Tibial nerve (tissue), 4 donors: ENCODE measurements around the gene FBXW2. TPM values are rescaled to one million over a fixed set of nuclear protein-coding genes. Genes with fewer than 3 reads are reported as not detected.

Source experiments
- DNase-seq, 2 donors: peaks; one replicate each; pipeline ENCODE4 v3.0.0-alpha.2; 2019; ENCODE audit warnings: low spot score in 2 of 2
- H3K27ac ChIP-seq, 4 donors: fragments of 200-600 bp; sonication (generic) in 3 of 4; one replicate each; pipeline ENCODE4 v1.5.1; 2017 to 2019; ENCODE audit warnings: mild to moderate bottlenecking in 1 of 4
- H3K27me3 ChIP-seq, 2 donors: fragments of 200-600 bp; sonication (generic) in 1 of 2; one replicate each; pipeline versions ENCODE4 v1.5.1 to v1.6.0; 2017 to 2019
- H3K36me3 ChIP-seq, 3 donors: fragments of 200-600 bp; sonication (generic); one replicate each; pipeline ENCODE4 v1.5.1; 2018 to 2019
- H3K4me1 ChIP-seq, 4 donors: fragments of 200-600 bp; sonication (generic) in 3 of 4; one replicate each; pipeline ENCODE4 v1.5.1; 2017 to 2019
- H3K4me3 ChIP-seq, 4 donors: fragments of 200-600 bp; sonication (generic) in 3 of 4; one replicate each; pipeline ENCODE4 v1.5.1; 2017 to 2019; ENCODE audit warnings: mild to moderate bottlenecking in 1 of 4, moderate library complexity in 1 of 4
- H3K9me3 ChIP-seq, 4 donors: fragments of 200-600 bp; sonication (generic) in 3 of 4; one replicate each; pipeline ENCODE4 v1.5.1; 2017 to 2019
- CTCF ChIP-seq, 5 experiments: fragments of 200-600 bp in 3 of 5; fragments of 450-650 bp in 2 of 5; sonication (generic) in 3 of 5; IDR thresholded peaks; one replicate each; pipeline ENCODE4 v1.5.1; 2016 to 2019; ENCODE audit warnings: antibody characterized with exemption in 5 of 5, mild to moderate bottlenecking in 3 of 5, moderate library complexity in 2 of 5
- EP300 ChIP-seq, 2 donors: sonication (generic); formaldehyde crosslinking; IDR thresholded peaks; one replicate each; pipeline ENCODE4 v1.6.1; 2017; ENCODE audit warnings: antibody characterized with exemption in 2 of 2, mild to moderate bottlenecking in 1 of 2
- POLR2A ChIP-seq, 2 donors: fragments of 450-650 bp; IDR thresholded peaks; one replicate each; pipeline ENCODE4 v1.6.1; 2017; ENCODE audit warnings: antibody characterized with exemption in 2 of 2, mild to moderate bottlenecking in 2 of 2, moderate library complexity in 2 of 2
- WGBS, 2 donors: methylation state at CpG; one replicate each; pipeline ENCODE4 v1.1.5; 2018; 5-methylcytosine and 5-hydroxymethylcytosine counted together
- total RNA-seq, 4 donors: library from RNA; depleted of rRNA; stranded (reverse); fragments of >200 nt; gene quantifications; one replicate each; pipeline ENCODE4 v1.1.0, GENCODE V29; 2016

FBXW2 gene
- total RNA-seq, 4 donors from 2014 or later = 33.9 to 56.6 (median 45.7) TPM

DNA sequence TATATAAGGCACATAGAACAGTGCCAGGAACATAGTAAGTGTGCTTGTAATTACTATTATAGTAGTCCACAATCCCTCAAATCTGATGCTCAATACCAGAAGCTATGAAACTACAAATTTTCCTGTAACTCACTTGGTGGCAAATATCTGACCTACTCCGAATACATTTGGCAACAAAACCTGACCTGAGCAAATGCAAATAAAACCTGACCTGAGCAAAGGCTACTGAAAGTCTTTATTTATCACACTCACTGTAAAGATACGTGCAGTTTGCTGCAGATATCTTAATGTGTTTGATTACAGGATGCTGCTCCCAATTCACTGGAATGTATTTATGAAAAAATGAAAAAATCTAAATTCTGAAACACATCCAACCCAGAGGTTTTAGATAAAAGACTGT is 86.0 kb downstream of the FBXW2 start:
- H3K27ac ChIP-seq = peak overlapping the region in 2 of 4 donors; percentile 74 to 88
- 45 to 58% methylated on average over 2 of the region's 2 CpGs for WGBS, 2 donors
- no peaks in the 10 kb centered on the region for H3K27me3 ChIP-seq
- H3K36me3 ChIP-seq = peaks cover 0 to 7% (median 0%) of the 10 kb centered on the region in 3 donors
- no peak overlapping the region for H3K4me3 ChIP-seq
- peaks cover 0 to 67% (median 25%) of the 10 kb centered on the region in 4 donors for H3K4me1 ChIP-seq
- no peak for TF ChIP-seq EP300 (IDR thresholded peaks at IDR 0.05)
- no peak for TF ChIP-seq POLR2A (IDR thresholded peaks at IDR 0.05)
- no peak for TF ChIP-seq CTCF (IDR thresholded peaks at IDR 0.05)
- no peaks in the 10 kb centered on the region for H3K9me3 ChIP-seq
- no peak for DNase-seq

Other genes starting within 250 kb of the FBXW2 start
- gene CDK5RAP2, start 213.2 kb downstream of the FBXW2 start, total RNA-seq = 100 to 1,000 TPM in 1 of 4 donors, 10 to 100 TPM in 3; 48.1 to 127 (median 76.7) TPM
- gene MEGF9, start 78.9 kb downstream of the FBXW2 start, total RNA-seq = 100 to 1,000 TPM in 1 of 4 donors, 10 to 100 TPM in 3; 62.1 to 113 (median 91.8) TPM
- 10 to 100 TPM; 33.9 to 37.7 (median 37.4) TPM for gene PSMD5, start 49.5 kb upstream of the FBXW2 start, total RNA-seq
- gene PHF19, start 83.8 kb upstream of the FBXW2 start, total RNA-seq = 10 to 100 TPM; 31.2 to 61.6 (median 44.3) TPM
- gene TRAF1, start 133.4 kb upstream of the FBXW2 start, total RNA-seq = 10 to 100 TPM; 12.3 to 21.0 (median 19.8) TPM